Left kidney (tissue), 8 donors: ENCODE results near the gene FGFR4. TPM values are rescaled to one million over a fixed set of nuclear protein-coding genes. Genes with fewer than 3 reads are reported as not detected.
"Not testable (repeated sequence)": the region's sequence is repeated elsewhere in the genome, so short reads cannot be mapped to it uniquely, and the experiment has no call there.

ENCODE experiments used
- DNase-seq: peaks from one replicate; pipeline ENCODE4 v3.0.0-alpha.2; 2013
- long read RNA-seq, 8 donors: transcript quantifications; one replicate each; lab custom pipeline, GENCODE V29; 2026
- polyA plus RNA-seq: library from polyadenylated mRNA; unstranded; fragments of 120-200 nt; gene quantifications from one replicate; pipeline ENCODE4 v1.2.1, GENCODE V29; 2013; ENCODE audit not compliant: insufficient read length

The FGFR4 gene
- 66.8 TPM for polyA plus RNA-seq
- long read RNA-seq, donor 1, transcript FGFR4-204 (3 exons, 712 nt): major isoform, 5 of 21 reads
- long read RNA-seq, donor 1, transcript FGFR4-207 (18 exons, 2,638 nt): major isoform, 5 of 21 reads
- long read RNA-seq, donor 1, partial matches to known transcripts: 8 of 21 reads
- long read RNA-seq, donor 1, other reads (novel, unspliced or antisense): 0 of 21 reads
- long read RNA-seq, donor 2, partial matches to known transcripts: 14 of 22 reads
- long read RNA-seq, donor 2, other reads (novel, unspliced or antisense): 0 of 22 reads
- long read RNA-seq, donor 3, transcript FGFR4-204 (3 exons, 712 nt): major isoform, 7 of 9 reads
- long read RNA-seq, donor 3, partial matches to known transcripts: 0 of 9 reads
- long read RNA-seq, donor 3, other reads (novel, unspliced or antisense): 0 of 9 reads
- long read RNA-seq, donor 4, partial matches to known transcripts: 5 of 5 reads
- long read RNA-seq, donor 4, other reads (novel, unspliced or antisense): 0 of 5 reads
- long read RNA-seq, donor 5, transcript FGFR4-201 (18 exons, 3,122 nt): minor isoform, 5 of 33 reads
- long read RNA-seq, donor 5, transcript FGFR4-207 (18 exons, 2,638 nt): major isoform, 7 of 33 reads
- long read RNA-seq, donor 5, partial matches to known transcripts: 17 of 33 reads
- long read RNA-seq, donor 5, other reads (novel, unspliced or antisense): 0 of 33 reads
- long read RNA-seq, donor 6, partial matches to known transcripts: 14 of 22 reads
- long read RNA-seq, donor 6, other reads (novel, unspliced or antisense): 0 of 22 reads
- long read RNA-seq, donor 7, partial matches to known transcripts: 12 of 20 reads
- long read RNA-seq, donor 7, other reads (novel, unspliced or antisense): 0 of 20 reads
- long read RNA-seq, donor 8, partial matches to known transcripts: 0 of 2 reads
- long read RNA-seq, donor 8, other reads (novel, unspliced or antisense): 0 of 2 reads

DNA sequence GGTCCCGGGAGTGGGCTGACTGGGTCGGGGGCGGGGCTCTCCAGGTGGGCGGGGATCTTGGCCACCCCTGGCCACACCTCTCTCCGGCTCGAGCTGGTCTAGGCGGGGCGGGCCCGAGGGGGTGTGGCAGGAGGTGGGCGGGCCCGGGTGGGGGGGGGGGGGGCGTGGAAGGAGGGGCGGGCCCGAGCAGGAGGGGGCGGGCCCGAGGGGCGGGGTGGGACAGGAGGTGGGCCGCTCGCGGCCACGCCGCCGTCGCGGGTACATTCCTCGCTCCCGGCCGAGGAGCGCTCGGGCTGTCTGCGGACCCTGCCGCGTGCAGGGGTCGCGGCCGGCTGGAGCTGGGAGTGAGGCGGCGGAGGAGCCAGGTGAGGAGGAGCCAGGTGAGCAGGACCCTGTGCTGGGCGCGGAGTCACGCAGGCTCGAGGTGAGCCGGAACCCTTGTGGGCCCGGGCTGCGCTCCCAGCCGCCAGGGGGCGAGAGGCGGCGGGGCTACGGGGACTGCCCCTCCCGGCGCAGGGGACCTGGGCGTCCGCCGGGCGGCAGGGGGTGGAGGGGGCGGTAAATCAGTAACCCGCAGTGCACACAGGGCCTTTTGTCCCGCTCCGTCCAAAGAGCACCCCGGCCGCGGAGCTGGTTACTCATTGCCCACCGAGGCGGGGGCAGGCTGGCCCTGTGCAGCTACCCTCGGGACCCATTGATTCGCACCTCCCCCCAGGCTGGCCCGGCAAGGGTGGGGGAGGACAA, at the start of gene FGFR4:
FGFR4 (plus strand) TSS at position 262 of the 744 bp plus-strand sequence. CDS start 2,688 bp downstream, outside the sequence.
- DNase-seq: peak; percentile 70

DNA sequence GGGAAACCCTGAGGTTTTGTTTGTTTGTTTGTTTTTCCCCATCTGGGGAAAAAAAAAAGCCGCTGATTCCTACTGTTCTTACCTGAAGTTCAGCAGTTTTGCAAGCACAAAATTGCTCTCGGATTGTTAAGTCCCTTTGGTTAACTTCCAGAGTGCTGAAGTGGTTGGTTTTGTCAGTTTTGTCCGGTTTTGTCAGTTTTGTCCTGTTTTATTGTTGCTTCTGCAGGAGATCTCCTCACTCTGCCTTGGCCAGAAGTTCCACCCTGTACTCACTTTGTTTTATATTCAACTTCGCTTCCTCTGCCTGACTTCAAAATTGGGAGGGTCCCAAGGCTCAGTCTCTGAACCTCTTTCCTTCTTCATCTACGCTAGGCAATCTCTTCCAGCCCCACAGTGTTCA, 49.8 kb upstream of the FGFR4 start:
- DNase-seq: no peak

DNA sequence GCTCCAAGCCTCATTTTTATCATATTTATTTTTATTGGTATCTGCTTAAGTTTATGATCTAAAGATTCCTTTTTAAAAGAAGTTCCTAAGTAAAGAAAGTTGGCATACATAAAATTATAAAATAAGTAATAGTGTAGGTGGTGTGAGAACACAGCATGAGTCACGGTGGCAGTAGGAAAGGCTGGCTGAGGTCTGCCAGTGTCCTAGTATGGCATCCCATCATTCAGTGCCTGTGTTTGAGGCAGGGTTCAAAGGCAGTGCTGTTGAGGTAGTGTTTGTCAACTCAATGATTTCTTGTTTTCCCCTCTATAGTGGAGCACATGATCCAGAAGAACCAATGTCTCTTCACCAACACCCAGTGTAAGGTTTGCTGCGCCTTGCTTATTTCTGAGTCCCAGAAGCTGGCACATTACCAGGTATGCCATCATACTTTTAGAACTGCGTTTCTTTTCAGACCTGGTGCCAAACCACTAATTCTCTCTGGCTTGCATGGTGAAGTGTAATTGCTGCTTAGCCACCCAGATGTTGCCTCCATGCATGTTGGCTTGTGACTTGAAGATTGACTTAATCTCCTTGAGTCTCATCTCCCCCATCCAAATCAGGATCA, 45.8 kb upstream of the FGFR4 start:
- no peak for DNase-seq

DNA sequence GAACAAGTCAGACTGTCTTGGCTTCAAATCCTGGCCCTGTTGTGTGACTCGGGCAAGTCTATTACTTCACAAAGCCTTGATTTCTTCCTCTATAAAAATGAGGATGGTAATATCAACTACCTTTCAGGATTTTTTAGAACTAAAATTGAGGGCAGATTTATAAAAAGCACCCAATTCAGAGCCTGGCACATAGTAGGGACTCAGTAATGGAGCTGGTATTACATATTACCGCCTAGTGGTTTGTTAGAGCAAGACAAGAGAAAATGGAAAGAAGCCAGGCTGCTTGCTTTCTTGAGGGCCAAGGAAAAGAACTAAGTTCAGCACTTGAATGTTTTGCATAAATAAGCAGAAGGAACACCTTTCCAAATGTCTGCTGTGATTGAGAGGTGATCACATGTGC, 44.8 kb upstream of the FGFR4 start:
- DNase-seq: no peak

DNA sequence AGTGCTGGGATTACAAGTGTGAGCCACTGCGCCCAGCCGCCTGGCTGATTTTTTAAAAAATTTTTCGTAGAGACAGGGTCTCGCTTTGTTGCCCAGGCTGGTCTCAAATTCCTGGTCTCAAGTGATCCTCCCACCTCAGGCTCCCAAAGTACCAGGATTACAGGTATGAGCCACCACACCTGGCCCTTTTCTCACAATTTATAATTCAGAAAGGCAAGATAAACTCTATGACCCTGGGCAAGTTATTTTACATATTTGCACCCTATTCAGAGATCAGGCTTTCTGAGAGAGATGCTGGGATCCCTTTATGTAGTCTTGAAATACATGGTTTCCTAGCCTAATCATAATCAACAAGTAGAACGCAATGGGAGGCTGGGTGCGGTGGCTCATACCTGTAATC, 43.6 kb upstream of the FGFR4 start:
- DNase-seq: no peak

DNA sequence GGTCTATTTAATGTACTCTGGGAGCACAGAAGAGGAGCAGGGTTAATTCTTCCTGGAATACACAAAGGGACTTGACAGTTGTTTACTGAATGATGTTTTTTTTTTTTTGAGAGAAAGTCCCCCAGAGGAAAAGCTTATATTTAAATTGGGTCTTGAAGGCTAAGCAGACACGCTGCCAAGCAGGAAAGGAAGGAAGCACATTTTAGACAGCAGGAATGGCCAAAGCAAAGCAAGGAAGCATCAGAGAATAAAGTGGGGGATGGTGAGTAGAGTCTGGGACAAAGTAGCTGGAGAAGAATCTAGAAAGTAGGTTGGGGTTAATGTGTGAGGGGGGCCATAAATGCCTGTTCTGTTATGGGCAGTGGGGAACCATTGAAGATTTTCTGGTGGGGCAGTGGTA, 42.8 kb upstream of the FGFR4 start:
- no peak for DNase-seq

DNA sequence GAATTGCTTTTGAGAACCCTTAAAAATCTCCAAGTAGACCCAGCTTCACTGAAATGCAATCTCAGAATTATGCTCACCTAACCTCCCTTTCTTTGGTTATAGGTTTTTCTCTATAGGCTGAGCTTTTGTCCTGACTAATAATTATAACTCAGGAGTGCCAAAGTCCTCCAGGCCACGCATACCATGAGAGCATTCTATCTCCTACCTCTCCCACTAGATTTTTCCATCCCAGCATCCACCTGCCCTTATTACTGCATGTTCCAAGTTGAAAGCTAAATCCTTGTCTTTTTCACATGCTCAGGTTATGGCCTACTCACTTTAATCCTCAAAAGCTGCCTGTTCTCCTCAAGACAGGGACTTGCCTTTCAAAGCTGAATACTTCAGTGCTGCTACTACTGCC, 42.1 kb upstream of the FGFR4 start:
- DNase-seq: no peak

DNA sequence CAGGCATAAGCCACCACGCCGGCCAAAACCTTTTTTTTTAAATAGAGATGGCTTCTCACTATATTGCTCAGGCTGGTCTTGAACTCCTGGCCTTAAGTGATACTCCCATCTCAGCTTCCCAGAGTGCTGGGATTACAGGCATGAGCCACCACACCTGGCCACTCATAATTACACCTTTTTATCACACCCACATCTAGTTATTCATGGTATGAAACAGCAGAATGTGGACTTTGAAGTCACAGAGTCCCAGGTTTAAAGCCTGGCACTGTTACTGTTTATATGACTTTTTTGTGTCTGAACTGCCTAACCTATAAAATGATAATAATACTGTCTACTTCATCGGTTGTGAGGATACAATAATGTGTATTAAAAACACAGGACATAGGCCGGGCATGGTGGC, 41.1 kb upstream of the FGFR4 start:
- no peak for DNase-seq

DNA sequence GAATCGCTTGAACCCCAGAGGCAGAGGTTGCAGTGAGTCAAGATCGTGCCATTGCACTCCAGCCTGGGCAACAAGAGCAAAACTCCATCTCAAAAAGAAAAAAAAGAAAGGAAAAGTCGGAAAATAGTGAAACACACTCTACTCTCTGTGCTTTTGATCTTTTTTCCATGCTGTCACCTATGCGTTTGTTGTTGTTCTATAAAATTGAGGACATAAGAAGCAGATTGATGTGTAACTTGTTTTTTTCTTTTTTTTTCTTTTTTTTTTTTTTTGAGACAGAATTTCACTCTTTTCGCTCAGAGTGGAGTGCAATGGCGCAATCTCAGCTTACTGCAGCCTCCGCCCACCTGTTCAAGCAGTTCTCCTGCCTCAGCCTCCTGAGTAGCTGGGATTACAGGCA, 38.2 kb upstream of the FGFR4 start:
- DNase-seq: not testable (repeated sequence)

DNA sequence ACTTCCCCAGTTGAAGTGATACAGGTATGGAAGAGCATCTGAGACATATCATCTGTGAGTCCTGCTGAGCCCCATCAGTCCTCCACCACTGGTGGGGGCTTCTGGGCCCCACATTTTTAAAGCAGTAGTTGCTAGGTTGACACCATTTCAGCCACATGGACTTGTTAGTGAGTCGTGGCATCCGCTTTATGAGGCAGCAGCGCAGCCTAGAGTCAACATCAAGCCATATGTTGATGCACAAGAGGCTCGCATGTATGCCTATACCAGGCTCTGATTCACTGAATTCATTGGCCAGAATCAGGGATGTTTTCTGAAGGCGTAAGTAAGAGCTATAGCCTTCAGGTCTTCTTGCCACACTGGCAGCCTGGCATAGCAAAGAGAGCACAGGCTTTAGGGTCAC, 37.4 kb upstream of the FGFR4 start:
- DNase-seq: no peak

DNA sequence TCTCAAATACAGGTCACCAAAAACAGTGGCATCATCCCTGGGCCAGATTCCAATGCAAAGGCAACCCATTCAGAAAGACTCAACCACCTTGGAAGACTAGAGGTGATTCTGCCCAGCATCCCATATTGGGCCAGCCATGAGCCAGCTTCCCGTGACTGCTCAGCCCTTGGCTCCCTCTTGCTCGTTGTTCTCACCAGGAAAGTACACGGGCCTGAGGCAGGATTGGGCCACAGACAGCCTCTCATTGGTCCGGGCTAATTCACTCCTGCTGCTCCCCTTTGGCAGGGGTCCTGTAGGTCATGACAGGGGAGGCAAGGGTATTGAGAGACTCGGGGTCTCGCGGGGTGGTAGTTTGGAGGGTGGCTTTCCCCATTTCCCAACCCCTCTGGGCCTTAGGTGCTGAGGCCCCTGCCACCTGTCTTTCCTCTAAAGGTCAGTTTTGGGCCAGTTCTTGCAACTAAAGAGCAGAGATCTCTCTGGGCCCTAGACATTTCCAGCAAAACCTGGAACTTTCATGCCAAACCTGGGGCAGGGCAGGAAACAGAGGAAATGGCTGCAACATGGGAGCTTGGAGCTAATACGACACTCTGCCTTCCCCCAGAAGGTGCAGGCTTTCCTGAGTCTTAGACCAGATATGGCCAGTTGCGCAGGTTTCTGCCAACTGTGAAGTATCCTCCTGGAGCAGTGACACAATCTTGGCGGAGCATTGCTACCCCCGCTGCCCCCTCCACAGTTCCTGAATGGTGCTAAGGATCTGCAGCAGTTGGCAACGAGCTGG, 22.0 kb upstream of the FGFR4 start:
- DNase-seq: no peak

DNA sequence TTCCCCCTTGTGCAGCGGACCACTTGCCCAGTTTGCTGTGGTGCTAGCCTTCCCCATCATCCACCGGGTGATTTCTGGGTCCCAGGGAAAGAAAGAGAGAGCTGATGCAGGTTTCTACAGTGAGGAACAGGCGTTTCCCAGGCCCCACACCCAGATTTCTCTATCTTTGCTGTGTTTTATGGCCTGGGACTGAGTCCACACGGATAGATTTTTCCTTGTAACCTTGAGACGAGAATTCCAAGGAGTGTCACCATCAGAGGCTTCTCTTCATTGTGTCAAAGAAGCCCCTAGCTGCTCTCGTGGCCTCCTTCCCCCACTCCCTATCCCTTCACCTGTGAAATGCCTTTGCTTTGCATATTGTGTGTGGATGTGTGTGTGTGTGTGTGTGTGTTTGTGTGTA, 21.2 kb upstream of the FGFR4 start:
- DNase-seq: no peak

DNA sequence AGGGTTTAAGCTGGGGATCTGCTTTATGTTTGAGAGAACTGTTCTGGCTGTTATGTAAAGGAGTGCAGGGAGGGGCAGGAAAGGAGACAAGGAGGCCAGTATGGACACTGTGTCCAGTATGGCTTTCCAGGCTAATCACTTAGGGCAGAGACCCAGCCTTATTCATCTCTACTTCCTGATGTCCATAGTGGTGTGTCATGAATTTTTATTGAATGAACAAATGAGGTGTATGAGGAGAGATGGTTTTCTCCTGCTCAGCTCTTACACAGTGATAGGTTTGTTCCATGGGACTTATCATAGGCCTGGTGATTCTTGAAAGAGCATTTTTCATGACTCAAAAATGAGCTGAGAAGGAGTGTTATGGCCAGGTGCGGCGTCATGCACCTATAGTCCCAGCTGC, 20.5 kb upstream of the FGFR4 start:
- DNase-seq: no peak

DNA sequence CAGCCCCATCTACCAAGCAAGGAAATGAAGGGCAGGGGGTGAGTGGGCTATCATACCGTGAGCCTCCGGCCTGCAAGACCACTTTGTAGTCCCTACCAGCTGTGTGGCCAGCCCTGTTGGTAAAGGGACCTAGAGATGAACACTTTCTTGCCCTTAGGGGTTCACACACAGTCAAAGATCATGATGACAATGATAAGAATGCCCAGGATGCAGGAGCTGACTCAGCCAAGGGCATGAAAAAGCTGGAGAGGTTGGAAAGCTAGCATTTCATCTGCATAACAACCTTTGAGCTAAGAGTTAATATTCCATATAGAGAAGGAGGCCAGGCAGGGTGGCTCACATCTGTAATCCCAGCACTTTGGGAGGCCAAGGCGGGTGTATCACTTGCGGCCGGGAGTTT, 19.2 kb upstream of the FGFR4 start:
- no peak for DNase-seq

DNA sequence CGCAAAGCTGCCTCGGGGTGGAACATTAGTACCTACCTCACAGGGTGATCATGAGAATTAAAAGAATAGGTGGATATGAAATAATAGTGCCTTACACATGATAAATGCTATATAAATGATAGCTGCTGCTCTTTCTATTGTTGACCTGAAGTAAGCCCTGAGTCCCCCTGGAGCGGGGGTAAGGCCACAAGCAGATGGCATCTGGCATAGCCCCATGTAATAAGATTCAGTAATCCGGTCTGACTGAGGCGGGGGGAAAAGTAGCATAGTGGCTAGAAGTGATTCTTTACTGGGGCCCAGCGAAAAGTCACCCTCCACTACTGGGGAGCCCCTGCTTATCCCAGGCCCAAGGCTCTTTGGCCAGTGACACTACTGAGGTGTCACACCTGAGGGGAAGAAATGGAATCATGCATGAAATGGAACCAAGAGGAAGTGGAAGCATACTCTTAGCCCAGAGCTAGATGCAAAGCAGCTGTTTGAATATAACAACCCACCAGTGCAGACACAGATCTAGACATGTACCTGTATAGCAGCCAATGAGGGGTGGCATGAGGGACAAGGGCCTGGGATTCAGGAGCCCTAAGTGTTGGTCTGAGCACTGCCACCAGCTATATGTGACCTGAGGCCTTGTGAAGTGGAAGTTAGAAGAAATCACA, 16.1 kb upstream of the FGFR4 start:
- DNase-seq: no peak

DNA sequence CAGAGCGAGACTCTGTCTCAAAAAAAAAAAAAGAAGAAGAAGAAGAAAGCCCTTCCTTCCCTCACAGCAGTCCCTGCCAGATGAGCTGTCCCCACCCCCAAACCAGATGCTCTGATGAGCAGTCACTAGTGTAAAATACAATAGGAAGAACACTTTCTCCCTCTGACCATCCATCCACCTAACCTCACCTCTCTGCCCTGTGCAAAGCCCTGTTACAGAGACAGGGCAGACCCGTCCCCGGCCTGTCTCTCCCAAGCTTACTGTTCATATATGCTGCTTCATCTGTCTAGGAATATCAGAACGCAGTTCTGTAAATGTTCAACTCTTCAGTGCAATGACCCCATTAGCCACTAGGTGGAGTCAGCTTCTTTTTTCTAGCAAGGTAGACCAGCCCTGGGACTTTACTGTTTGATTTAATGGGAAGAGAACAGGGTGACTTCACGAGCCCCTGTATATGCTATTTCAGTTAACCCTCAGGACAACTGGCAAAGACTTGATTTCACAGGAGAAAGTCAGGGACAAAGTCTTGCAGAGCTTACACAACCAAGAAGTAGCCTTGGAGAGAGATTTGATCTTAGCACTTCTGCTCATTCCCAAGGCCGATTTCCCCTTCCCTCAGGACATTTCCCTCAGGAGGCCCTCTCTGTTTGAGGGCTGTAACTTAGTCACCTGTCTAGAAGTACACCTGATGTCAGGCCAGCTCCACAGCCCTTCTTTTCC, 14.9 kb upstream of the FGFR4 start:
- peak; percentile 86 for DNase-seq

DNA sequence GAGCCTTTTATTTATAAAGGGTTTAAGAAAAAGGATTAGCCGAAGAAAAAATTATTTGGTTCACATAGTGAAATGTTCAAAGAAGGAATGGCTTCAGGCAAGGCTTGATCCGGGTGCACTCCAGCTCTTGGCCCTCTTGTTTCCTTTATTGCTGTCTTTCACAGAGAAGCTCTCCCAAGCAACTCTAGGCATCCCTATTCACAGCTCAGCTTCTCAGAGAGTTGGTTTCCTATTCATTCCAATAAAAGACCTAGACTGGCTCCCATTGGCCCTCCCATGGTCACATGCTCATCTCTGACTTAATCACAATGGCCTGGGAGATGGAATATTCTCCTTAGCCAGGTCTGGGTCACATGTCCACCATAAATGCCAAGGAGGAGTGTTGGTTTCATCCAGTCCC, 9.4 kb upstream of the FGFR4 start:
- DNase-seq: no peak

DNA sequence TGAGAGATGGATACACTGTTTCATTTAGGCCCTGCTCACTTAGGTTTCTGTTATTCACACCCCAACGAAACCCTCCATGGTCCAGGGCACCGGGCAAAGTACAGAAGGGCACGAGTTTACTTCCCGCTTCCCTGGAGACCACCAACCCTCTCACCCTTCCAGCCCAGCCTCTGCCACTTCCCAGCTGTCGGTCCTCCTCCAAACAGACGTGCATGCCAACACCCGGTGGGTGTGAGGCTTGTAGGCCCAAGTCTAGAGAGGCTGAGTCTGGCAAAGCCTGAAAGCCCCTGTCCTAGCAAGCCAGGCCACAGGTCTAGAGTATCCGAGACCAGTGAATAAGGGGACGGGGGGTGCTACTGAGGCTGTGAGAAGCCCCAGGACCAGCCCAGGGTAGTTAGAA, 7.1 kb upstream of the FGFR4 start:
- no peak for DNase-seq

DNA sequence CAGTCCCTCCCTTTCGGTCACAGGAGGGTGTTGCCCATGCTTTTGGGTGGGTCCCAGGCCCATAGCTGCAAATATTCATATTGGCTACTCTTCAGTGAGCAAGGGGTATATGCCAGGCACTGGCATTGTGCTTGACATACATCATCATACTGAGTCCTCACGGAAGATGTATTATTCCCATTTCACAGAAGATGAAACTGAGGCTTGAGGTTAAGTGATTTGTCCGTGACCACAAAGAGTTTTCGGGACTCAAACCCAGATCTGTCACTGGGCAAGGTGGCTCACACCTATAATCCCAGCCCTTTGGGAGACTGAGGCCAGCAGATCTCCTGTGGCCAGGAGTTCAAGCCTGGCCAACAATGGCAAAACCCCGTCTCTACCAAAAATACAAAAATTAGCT, 6.5 kb upstream of the FGFR4 start:
- no peak for DNase-seq

DNA sequence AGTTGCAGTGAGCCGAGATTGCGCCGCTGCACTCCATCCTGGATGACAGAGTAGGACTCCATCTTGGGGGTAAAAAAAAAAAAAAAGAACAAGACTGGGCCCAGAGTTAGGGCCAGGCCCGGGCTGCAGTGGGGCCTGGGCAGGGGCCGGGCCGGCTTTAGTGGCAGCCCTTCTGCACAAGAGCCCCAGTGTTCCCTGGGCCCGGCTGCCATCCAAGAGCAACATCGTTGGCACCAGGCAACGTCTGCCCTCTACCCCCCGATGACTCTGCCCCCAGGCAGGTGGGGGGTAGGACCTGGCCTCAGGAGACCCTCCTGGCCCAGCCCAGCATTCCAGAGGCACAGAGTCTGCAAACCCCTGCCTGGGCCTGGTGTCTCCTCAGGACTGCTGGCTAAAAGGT, 4.9 kb upstream of the FGFR4 start:
- DNase-seq: no peak
